ENCODE data around the gene LRRC52.
A peak's percentile ranks its signal among the peaks of the same experiment; 100 is the strongest.
"Not testable (repeated sequence)": the region's sequence is repeated elsewhere in the genome, so short reads cannot be mapped to it uniquely, and the experiment has no call there.

Gene LRRC52

GRCh38 chr1:165581926-165582325, 38.1 kb downstream of the LRRC52 start:
- no peak for DNase-seq (ENCODE audit: low spot score)
- H3K27ac ChIP-seq: no peak overlapping the region
- no peak overlapping the region for H3K4me3 ChIP-seq
- TF ChIP-seq, protein P1, sequence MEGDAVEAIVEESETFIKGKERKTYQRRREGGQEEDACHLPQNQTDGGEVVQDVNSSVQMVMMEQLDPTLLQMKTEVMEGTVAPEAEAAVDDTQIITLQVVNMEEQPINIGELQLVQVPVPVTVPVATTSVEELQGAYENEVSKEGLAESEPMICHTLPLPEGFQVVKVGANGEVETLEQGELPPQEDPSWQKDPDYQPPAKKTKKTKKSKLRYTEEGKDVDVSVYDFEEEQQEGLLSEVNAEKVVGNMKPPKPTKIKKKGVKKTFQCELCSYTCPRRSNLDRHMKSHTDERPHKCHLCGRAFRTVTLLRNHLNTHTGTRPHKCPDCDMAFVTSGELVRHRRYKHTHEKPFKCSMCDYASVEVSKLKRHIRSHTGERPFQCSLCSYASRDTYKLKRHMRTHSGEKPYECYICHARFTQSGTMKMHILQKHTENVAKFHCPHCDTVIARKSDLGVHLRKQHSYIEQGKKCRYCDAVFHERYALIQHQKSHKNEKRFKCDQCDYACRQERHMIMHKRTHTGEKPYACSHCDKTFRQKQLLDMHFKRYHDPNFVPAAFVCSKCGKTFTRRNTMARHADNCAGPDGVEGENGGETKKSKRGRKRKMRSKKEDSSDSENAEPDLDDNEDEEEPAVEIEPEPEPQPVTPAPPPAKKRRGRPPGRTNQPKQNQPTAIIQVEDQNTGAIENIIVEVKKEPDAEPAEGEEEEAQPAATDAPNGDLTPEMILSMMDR (IDR thresholded peaks at IDR 0.05): no peak

GRCh38 chr1:165586398-165586797, 42.6 kb downstream of the LRRC52 start:
- TF ChIP-seq, protein P1 (IDR thresholded peaks at IDR 0.05): no peak
- DNase-seq (ENCODE audit: low spot score): no peak
- Histone ChIP-seq H3K4me3 (no peak overlapping the region), H3K27ac (no peak overlapping the region)

GRCh38 chr1:165591391-165591790, 47.6 kb downstream of the LRRC52 start:
- not testable (repeated sequence) for H3K27ac ChIP-seq; H3K4me3 ChIP-seq; DNase-seq (ENCODE audit: low spot score)

DNA sequence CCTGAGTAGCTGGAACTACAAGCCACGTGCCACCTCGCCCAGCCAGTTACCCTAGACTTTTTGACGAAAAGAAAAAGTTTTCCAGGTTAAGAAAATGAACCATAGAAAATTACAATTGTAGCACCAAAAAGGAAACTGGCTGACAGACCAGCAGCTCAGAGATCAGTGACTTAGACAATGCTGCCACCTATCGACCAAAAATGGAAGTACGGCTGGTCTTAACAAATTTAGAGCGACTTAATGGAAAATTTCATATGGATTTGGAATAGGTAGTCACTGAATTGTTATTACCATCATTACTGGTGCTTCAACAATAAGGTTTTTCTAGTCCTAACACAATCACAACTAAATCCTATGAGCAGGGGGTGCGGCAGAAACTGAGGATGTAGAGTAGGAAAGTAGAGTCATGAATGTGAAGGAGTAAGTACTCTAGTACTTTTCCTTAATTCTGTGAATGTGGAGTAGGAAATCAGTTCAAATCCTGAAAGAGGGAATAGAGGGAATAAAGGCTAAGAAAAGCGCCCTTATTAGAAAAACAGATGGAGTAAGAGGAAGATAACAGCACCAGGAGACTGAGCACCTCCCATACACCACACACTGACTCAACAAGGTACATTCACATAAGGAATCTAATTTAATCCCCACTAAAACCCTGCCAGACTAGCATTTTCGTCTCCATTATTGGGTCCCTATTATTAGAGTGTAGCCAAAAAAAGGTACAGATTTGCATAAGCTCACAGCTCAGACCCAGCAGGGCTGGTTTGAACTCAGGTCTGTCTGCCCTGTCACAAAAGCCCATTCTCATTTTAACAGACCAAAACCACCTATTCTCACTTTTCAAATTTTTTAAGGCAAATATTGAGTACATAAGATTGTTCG, 49.4 kb downstream of the LRRC52 start:
- TF ChIP-seq, protein P1 (IDR thresholded peaks at IDR 0.05): peak; percentile 92
- DNase-seq (ENCODE audit: low spot score): no peak
- Histone ChIP-seq H3K4me3 (no peak overlapping the region), H3K27ac (no peak overlapping the region)

DNA sequence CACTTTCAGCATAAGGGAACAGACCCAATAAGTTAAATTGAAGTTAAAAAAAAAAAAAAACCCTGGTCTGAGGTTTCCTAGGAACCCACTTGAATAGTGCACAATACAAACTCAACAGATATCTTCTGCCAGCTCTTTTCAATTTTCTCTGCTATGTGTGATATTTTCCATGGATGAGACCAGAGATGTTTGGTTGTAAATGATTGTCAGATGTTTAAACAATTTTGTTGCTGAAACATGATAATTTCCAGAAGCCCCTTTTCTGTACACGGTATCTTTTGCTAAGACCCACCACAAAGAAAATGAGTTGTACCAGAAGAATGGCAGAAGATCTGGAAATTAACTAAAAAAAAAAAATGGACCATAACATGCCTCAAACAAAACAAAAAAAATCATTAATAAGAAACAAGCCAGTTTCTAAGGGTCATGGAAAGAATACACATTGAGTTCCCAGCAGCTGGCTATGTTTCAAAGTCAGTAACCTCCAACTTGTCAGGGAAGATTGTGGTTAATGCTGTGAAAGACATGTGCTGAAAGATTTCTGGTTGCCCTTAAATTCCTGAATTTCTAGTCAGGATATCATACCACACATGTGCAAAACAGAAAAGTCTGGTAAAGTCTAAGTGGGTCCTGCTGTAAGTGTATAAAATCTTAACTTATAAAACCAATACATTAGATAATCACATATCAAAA, 51.6 kb downstream of the LRRC52 start:
- TF ChIP-seq, protein P1 (IDR thresholded peaks at IDR 0.05): no peak
- Histone ChIP-seq H3K27ac (no peak overlapping the region), H3K4me3 (no peak overlapping the region)
- no peak for DNase-seq (ENCODE audit: low spot score)

DNA sequence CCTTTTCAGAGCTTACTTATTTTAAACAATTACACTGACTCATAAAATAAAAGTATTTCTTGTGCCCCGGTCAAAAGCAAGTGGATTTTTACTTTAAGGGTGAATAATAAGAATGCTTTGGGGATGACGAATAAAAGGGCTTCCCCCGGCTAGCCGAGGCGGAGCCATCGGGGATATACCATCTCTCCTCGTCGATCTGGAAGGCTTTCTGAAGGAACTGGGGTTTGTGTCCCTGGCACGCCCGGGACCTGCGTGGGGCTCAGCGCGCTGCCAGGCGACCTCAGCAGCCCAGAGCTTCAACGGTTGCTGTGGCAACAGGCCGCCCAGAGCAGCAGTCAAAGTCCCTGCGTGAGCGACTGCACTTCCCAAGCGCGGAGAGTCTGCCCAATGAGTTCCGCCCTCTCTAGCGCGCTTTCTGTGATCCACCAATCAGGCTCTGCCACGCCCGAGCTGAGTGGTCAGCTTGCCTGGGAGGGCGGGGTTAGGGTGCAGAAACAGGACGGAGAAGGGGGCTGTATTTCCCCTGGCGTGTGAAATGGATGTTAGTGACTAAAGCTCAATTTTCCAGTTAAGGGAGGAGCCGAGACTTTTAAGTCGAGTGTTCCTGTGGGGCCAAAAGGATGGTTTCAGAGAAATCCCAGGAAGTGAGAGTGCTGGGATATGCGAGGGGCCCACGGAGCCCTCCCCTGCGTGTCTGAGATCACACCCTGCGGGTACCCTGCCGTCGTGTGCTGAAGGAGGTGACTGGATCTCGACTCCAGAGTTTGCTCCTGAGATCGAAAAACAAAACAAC, 54.3 kb downstream of the LRRC52 start:
- DNase-seq (ENCODE audit: low spot score): peak; percentile 98
- H3K4me3 ChIP-seq: peak overlapping the region; percentile 74
- TF ChIP-seq, protein P1 (IDR thresholded peaks at IDR 0.05): no peak
- peak overlapping the region; percentile 52 to 79 for H3K27ac ChIP-seq

DNA sequence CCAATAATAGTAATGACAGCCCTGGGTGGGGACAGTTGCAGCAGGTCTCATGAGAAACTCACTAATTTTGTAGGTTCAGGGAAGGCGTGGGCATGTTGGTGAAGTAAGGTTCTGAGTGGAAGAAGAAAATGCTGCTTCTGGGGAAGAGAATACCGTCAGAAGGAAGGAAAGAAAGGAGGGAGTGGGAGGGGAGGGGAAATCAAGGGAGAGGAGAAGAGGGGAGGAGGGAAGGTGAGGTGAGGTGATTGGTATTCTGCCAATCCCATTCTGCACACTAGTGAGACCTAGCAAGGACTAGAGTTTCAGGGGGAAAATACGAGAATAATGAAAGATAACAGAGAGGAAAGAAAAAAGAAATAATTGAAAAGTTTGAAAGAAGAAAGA, 54.9 kb downstream of the LRRC52 start:
- peak overlapping the region; percentile 74 for H3K4me3 ChIP-seq
- no peak for DNase-seq (ENCODE audit: low spot score)
- TF ChIP-seq, protein P1 (IDR thresholded peaks at IDR 0.05): no peak
- H3K27ac ChIP-seq: peak overlapping the region; percentile 52 to 79

All from coronary artery (tissue), 2 donors.